ENCODE data around the gene RGS19. TPM values are rescaled to one million over a fixed set of nuclear protein-coding genes. Genes with fewer than 3 reads are reported as not detected.

The RGS19 gene
- total RNA-seq, 1 experiment from 2014 or later: 43.2 TPM

- Histone ChIP-seq H3K27me3 (ENCODE audit: low read length) (no peaks in the 10 kb centered on the region), H2AFZ (ENCODE audit: low read length) (0 out of 2 replicates have a peak overlapping the region, but pooled peaks have one; percentile 93), H3K27ac (ENCODE audit: low read length) (peak overlapping the region; percentile 14; the same call in 1 of the 2 replicates), H3K36me3 (ENCODE audit: low read depth, low read length) (no peaks in the 10 kb centered on the region), H3K9me3 (ENCODE audit: low read length) (no peaks in the 10 kb centered on the region), H3K9ac (ENCODE audit: low read length) (peak overlapping the region; percentile 75), H3K4me1 (ENCODE audit: insufficient read depth, low read length) (peaks cover 24% of the 10 kb centered on the region), H3F3A (ENCODE audit: low read length, unreplicated experiment) (no peaks in the 10 kb centered on the region), H3K79me2 (ENCODE audit: low read length) (peaks cover 19% of the 10 kb centered on the region), H3K4me3 (ENCODE audit: low read length) (peak overlapping the region; percentile 88; the same call in 1 of the 2 replicates), H4K20me1 (ENCODE audit: low read length) (no peaks in the 10 kb centered on the region), H3K4me2 (ENCODE audit: low read length) (peak overlapping the region; percentile 98), H3K9me2 (replicated peaks; ENCODE audit: low read length) (no peaks in the 10 kb centered on the region)
- no peak for ATAC-seq
- DNase-seq: no peak
- ChIA-PET CTCF (interaction anchor here (0.6 kb wide), 1 partner anchor 499 kb away, joined by 3 read pairs; no protein-coding TSS in a partner anchor), POLR2A (ENCODE audit: unreplicated experiment) (no interaction called here)
- TF ChIP-seq CTCF (conservative IDR thresholded peaks at IDR 0.05; ENCODE audit: low read depth, low read length) (no peak), EZH2 (IDR thresholded peaks at IDR 0.05; ENCODE audit: low read length, unreplicated experiment) (no peak), EZH2phosphoT487 (IDR thresholded peaks at IDR 0.05; ENCODE audit: borderline replicate concordance, low read length) (no peak)
- no TSS peak for BruUV-seq (replicated peaks)
- intact Hi-C loops (cut with micrococcal nuclease): no loop called here
These were observed 1.7 kb upstream of the RGS19 start for GRCh38 chr20:64080813-64081623.

GRCh38 chr20:64080013-64080812 lies 895 bp upstream of the RGS19 start, which contains the start of gene OPRL1:
TSS of gene OPRL1 (plus strand) at chr20:64080082. CDS start at chr20:64092721, 12,639 bp downstream.
- Histone ChIP-seq H3K4me3 (ENCODE audit: low read length) (peak within 1 kb of the TSS; percentile 97), H4K20me1 (ENCODE audit: low read length) (no peaks in the 10 kb centered on the region), H3K79me2 (ENCODE audit: low read length) (peaks cover 19% of the 10 kb centered on the region), H2AFZ (ENCODE audit: low read length) (peak within 1 kb of the TSS; percentile 93), H3K27me3 (ENCODE audit: low read length) (no peaks in the 10 kb centered on the region), H3K9me2 (replicated peaks; ENCODE audit: low read length) (no peaks in the 10 kb centered on the region), H3K27ac (ENCODE audit: low read length) (peak within 1 kb of the TSS; percentile 45), H3K4me2 (ENCODE audit: low read length) (peak within 1 kb of the TSS; percentile 100), H3K36me3 (ENCODE audit: low read depth, low read length) (no peaks in the 10 kb centered on the region), H3F3A (ENCODE audit: low read length, unreplicated experiment) (no peaks in the 10 kb centered on the region), H3K4me1 (ENCODE audit: insufficient read depth, low read length) (peaks cover 24% of the 10 kb centered on the region), H3K9ac (ENCODE audit: low read length) (peak within 1 kb of the TSS; percentile 90), H3K9me3 (ENCODE audit: low read length) (no peaks in the 10 kb centered on the region)
- TSS peak; percentile 69 for BruUV-seq (replicated peaks)
- ChIA-PET CTCF (interaction anchor here (0.6 kb wide), 1 partner anchor 498 kb away, joined by 3 read pairs; no protein-coding TSS in a partner anchor), POLR2A (ENCODE audit: unreplicated experiment) (no interaction called here)
- TF ChIP-seq EZH2phosphoT487 (IDR thresholded peaks at IDR 0.05; ENCODE audit: borderline replicate concordance, low read length) (no peak), CTCF (conservative IDR thresholded peaks at IDR 0.05; ENCODE audit: low read depth, low read length) (no peak), EZH2 (IDR thresholded peaks at IDR 0.05; ENCODE audit: low read length, unreplicated experiment) (no peak)
- peak; percentile 21 for ATAC-seq
- intact Hi-C loops (cut with micrococcal nuclease): no loop called here
- DNase-seq: peak; percentile 16

Data from PC-3 (cell line).